DMS 273 (cell line): ENCODE data around the gene GDPGP1.
A peak's percentile ranks its signal among the peaks of the same experiment; 100 is the strongest.

Experiments
- DNase-seq: peaks from one replicate; lab custom pipeline; 2025; ENCODE audit not compliant: unreplicated experiment; lab: John Stamatoyannopoulos, UW

The GDPGP1 gene

GRCh38 chr15:90294601-90295269 is 60.7 kb downstream of the GDPGP1 start:
- DNase-seq, result peak; percentile 44

- DNase-seq, result no peak
Measured at GRCh38 chr15:90295270-90295648, 61.2 kb downstream of the GDPGP1 start.
